Measurements from ENCODE around the gene PALM. TPM values are rescaled to one million over a fixed set of nuclear protein-coding genes. Genes with fewer than 3 reads are reported as not detected.

PALM gene
- total RNA-seq, 4 donors from 2014 or later = 7.5 to 33.8 (median 21.6) TPM

- Histone ChIP-seq H3K9me3 (peaks cover 0 to 7% (median 0%) of the 10 kb centered on the region in 4 donors), H3K27me3 (peaks cover 0 to 12% of the 10 kb centered on the region in 2 donors), H3K4me3 (peak overlapping the region in 1 of 4 donors; percentile 13), H3K36me3 (no peaks in the 10 kb centered on the region), H3K27ac (peak overlapping the region in 2 of 4 donors; percentile 49 to 50), H3K4me1 (peaks cover 0 to 10% (median 4%) of the 10 kb centered on the region in 4 donors)
- no peak for DNase-seq
- TF ChIP-seq, protein P1, sequence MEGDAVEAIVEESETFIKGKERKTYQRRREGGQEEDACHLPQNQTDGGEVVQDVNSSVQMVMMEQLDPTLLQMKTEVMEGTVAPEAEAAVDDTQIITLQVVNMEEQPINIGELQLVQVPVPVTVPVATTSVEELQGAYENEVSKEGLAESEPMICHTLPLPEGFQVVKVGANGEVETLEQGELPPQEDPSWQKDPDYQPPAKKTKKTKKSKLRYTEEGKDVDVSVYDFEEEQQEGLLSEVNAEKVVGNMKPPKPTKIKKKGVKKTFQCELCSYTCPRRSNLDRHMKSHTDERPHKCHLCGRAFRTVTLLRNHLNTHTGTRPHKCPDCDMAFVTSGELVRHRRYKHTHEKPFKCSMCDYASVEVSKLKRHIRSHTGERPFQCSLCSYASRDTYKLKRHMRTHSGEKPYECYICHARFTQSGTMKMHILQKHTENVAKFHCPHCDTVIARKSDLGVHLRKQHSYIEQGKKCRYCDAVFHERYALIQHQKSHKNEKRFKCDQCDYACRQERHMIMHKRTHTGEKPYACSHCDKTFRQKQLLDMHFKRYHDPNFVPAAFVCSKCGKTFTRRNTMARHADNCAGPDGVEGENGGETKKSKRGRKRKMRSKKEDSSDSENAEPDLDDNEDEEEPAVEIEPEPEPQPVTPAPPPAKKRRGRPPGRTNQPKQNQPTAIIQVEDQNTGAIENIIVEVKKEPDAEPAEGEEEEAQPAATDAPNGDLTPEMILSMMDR (IDR thresholded peaks at IDR 0.05) = no peak
- TF ChIP-seq POLR2A (IDR thresholded peaks at IDR 0.05) = no peak
Observed at GRCh38 chr19:719636-720344, 11.1 kb downstream of the PALM start.

DNA sequence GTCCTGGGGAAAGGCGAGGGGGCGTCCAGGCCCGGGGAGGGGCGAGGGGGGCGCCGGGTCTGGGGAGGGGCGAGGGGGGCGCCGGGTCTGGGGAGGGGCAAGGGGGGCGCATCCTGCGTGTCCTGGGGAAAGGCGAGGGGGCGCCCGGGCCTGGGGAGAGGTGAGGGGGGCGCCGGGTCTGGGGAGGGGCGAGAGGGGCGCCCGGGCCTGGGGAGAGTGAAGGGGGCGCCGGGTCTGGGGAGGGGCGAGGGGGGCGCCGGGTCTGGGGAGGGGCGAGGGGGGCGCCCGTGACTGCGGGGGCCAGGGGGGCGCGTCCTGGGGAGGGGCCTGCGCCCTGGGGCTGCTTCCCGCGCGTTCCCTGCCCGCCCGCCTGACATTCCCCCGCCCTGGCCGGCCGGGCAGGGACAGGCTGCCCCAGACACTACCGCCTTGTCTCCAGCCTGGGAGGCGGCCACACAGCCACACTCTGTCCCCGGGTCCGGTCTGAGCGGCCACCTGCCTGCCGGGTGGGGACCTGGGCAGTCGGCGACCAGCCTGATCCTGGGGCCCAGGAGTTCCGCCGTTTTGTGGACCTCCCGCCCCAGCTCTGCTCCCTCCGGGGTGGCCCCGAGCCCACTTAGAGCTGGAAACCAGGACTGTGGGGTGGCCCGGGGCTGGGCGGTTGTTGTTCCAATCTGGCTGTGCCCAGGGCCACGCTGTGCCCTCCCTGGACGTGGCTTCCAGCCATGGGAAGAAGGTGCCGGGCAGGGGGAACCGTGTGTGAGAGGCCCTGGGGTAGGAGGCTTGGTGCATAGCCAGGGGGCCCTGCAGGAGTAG lies 11.8 kb downstream of the PALM start:
- H3K9me3 ChIP-seq = peaks cover 0 to 4% (median 0%) of the 10 kb centered on the region in 4 donors
- H3K27ac ChIP-seq = peak overlapping the region in 2 of 4 donors; percentile 22 to 49
- H3K36me3 ChIP-seq = no peaks in the 10 kb centered on the region
- H3K4me1 ChIP-seq = peaks cover 0 to 10% (median 4%) of the 10 kb centered on the region in 4 donors
- TF ChIP-seq POLR2A (IDR thresholded peaks at IDR 0.05) = no peak
- TF ChIP-seq, protein P1 (IDR thresholded peaks at IDR 0.05) = no peak
- no peak for DNase-seq
- no peak overlapping the region for H3K4me3 ChIP-seq
- H3K27me3 ChIP-seq = peaks cover 0 to 12% of the 10 kb centered on the region in 2 donors

- peaks cover 0 to 12% of the 10 kb centered on the region in 2 donors for H3K27me3 ChIP-seq
- H3K9me3 ChIP-seq = no peaks in the 10 kb centered on the region
- no peak for TF ChIP-seq POLR2A (IDR thresholded peaks at IDR 0.05)
- TF ChIP-seq, protein P1 (IDR thresholded peaks at IDR 0.05) = no peak
- no peaks in the 10 kb centered on the region for H3K36me3 ChIP-seq
- no peak overlapping the region for H3K27ac ChIP-seq
- DNase-seq = no peak
- no peak overlapping the region for H3K4me3 ChIP-seq
- peaks cover 0 to 10% (median 4%) of the 10 kb centered on the region in 4 donors for H3K4me1 ChIP-seq
Observed at GRCh38 chr19:722553-723101, 13.9 kb downstream of the PALM start.

DNA sequence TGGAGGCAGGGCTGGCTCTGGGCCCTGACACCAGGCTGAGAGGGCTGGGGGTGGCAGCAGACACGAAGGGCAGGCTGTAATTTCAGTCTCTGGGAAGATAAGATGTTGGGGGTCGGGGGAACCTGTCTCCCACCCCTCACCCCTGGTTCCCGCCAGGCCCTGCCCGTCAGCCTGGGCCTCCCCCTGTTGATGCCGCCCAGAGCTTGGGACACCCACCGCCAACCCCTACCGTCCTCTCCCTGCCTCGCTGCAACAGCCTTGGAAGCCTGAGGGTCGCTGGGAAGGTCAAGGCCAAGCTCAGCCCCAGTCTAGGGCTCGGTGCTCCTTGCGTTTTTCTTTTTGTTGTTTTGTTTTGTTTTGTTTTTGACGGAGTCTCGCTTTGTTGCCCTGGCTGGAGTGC lies 14.5 kb downstream of the PALM start:
- H3K27ac ChIP-seq = no peak overlapping the region
- peaks cover 0 to 12% of the 10 kb centered on the region in 2 donors for H3K27me3 ChIP-seq
- H3K4me1 ChIP-seq = peaks cover 0 to 10% (median 4%) of the 10 kb centered on the region in 4 donors
- no peaks in the 10 kb centered on the region for H3K36me3 ChIP-seq
- H3K4me3 ChIP-seq = no peak overlapping the region
- no peaks in the 10 kb centered on the region for H3K9me3 ChIP-seq
- TF ChIP-seq, protein P1 (IDR thresholded peaks at IDR 0.05) = no peak
- TF ChIP-seq POLR2A (IDR thresholded peaks at IDR 0.05) = no peak
- no peak for DNase-seq

DNA sequence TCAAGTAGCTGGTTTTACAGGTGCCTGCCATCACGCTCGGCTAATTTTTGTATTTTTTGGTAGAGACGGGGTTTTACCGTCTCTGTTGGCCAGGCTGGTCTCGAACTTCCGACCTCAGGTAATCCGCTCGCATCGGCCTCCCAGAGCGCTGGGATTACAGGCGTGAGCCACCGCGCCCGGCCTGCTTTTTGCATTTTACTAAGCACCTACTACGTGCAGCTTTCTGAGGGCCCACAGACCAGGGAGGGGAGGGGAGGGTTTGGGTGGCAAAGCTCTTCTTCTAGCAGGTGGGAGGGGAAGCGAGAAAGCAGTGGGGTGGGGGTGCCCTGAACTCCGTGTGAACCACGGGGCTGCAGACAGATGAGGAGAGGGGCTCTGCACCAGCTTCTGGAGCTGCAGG lies 15.0 kb downstream of the PALM start:
- TF ChIP-seq, protein P1 (IDR thresholded peaks at IDR 0.05) = no peak
- no peak for TF ChIP-seq POLR2A (IDR thresholded peaks at IDR 0.05)
- no peaks in the 10 kb centered on the region for H3K36me3 ChIP-seq

More for the DNA sequence above, 15.0 kb downstream of the PALM start:
- peaks cover 0 to 10% (median 4%) of the 10 kb centered on the region in 4 donors for H3K4me1 ChIP-seq
- no peak for DNase-seq
- H3K27me3 ChIP-seq = peaks cover 0 to 12% of the 10 kb centered on the region in 2 donors
- H3K27ac ChIP-seq = no peak overlapping the region
- H3K9me3 ChIP-seq = no peaks in the 10 kb centered on the region
- no peak overlapping the region for H3K4me3 ChIP-seq
